ENCODE data around the gene ZNF485.

ZNF485 gene

GRCh38 chr10:43606323-43607198 lies at the start of gene ZNF485:
ZNF485 (plus strand) TSS chr10:43606438; CDS start chr10:43607051, 613 bp downstream.
- peaks cover 6% of the 10 kb centered on the region for H3K36me3 ChIP-seq (ENCODE audit: insufficient read depth, low read length)
- peaks cover 9% of the 10 kb centered on the region for H3K4me1 ChIP-seq (ENCODE audit: insufficient read depth, low read length)
- peak within 1 kb of the TSS; percentile 92 for H2AFZ ChIP-seq (ENCODE audit: low read depth, low read length)
- peaks cover 5% of the 10 kb centered on the region for H3K9me3 ChIP-seq (ENCODE audit: low read length)
- peak within 1 kb of the TSS; percentile 67 for H3K4me3 ChIP-seq (ENCODE audit: low read length)
- no peaks in the 10 kb centered on the region for H3K27me3 ChIP-seq (ENCODE audit: insufficient read depth, low read length)

DNA sequence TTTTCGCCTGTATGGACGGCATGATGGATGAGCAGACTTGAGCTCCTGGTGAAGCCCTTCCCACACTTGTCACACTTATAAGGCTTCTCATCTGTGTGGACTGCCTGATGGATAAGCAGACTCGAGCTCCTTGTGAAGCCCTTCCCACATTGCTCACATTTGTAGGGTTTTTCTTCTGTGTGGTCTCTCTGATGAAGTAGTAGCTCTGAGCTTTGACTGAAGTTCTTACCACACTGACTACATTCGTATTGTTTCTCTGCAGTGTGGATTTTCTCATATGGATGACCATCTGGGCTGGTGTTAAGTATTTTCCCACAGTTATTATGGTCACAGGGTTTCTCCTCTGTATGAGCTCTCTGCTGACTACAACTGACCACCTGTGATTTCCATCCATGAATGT lies 49.0 kb upstream of the ZNF485 start:
- Histone ChIP-seq H3K9me3 (ENCODE audit: low read length) (peaks cover 19% of the 10 kb centered on the region), H3K4me3 (ENCODE audit: low read length) (no peak overlapping the region), H3K36me3 (ENCODE audit: insufficient read depth, low read length) (peaks cover 21% of the 10 kb centered on the region)

GRCh38 chr10:43569681-43570080 lies 36.6 kb upstream of the ZNF485 start:
- Histone ChIP-seq H2AFZ (ENCODE audit: low read depth, low read length) (no peak overlapping the region), H3K36me3 (ENCODE audit: insufficient read depth, low read length) (peaks cover 24% of the 10 kb centered on the region), H3K9me3 (ENCODE audit: low read length) (peaks cover 8% of the 10 kb centered on the region), H3K27me3 (ENCODE audit: insufficient read depth, low read length) (no peaks in the 10 kb centered on the region), H3K4me3 (ENCODE audit: low read length) (no peak overlapping the region), H3K4me1 (ENCODE audit: insufficient read depth, low read length) (peaks cover 8% of the 10 kb centered on the region)

More for the DNA sequence above, 49.0 kb upstream of the ZNF485 start:
- no peaks in the 10 kb centered on the region for H3K4me1 ChIP-seq (ENCODE audit: insufficient read depth, low read length)
- H2AFZ ChIP-seq (ENCODE audit: low read depth, low read length) = no peak overlapping the region
- no peaks in the 10 kb centered on the region for H3K27me3 ChIP-seq (ENCODE audit: insufficient read depth, low read length)

DNA sequence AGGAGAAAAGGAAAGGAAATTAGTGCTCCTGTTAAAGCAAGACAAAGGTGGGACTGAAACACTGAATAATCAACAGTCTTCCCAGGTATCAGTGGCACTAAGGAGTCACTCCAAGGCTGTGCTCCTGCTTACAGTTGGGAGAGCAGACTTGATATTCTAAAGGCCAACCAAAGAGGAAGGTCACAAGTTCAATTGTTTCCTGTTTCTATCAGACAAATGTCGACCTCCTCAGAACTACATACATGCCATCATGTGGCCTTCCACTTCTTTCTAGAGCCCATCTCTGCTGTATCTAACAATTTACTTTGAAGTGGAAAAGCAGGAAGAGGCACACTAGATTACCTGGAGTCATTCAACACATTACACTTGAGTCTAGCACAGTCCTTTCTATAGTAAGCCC lies 35.3 kb upstream of the ZNF485 start:
- Histone ChIP-seq H3K27me3 (ENCODE audit: insufficient read depth, low read length) (no peaks in the 10 kb centered on the region), H3K9me3 (ENCODE audit: low read length) (peaks cover 8% of the 10 kb centered on the region), H3K4me1 (ENCODE audit: insufficient read depth, low read length) (peaks cover 8% of the 10 kb centered on the region), H2AFZ (ENCODE audit: low read depth, low read length) (no peak overlapping the region), H3K4me3 (ENCODE audit: low read length) (no peak overlapping the region), H3K36me3 (ENCODE audit: insufficient read depth, low read length) (peaks cover 22% of the 10 kb centered on the region)

GRCh38 chr10:43573250-43574000 lies 32.8 kb upstream of the ZNF485 start:
- H3K9me3 ChIP-seq (ENCODE audit: low read length) = peaks cover 2% of the 10 kb centered on the region
- peak overlapping the region; percentile 74 for H3K4me3 ChIP-seq (ENCODE audit: low read length)
- H3K36me3 ChIP-seq (ENCODE audit: insufficient read depth, low read length) = peaks cover 12% of the 10 kb centered on the region
- peak overlapping the region; percentile 99 for H2AFZ ChIP-seq (ENCODE audit: low read depth, low read length)
- peaks cover 8% of the 10 kb centered on the region for H3K4me1 ChIP-seq (ENCODE audit: insufficient read depth, low read length)
- H3K27me3 ChIP-seq (ENCODE audit: insufficient read depth, low read length) = no peaks in the 10 kb centered on the region

DNA sequence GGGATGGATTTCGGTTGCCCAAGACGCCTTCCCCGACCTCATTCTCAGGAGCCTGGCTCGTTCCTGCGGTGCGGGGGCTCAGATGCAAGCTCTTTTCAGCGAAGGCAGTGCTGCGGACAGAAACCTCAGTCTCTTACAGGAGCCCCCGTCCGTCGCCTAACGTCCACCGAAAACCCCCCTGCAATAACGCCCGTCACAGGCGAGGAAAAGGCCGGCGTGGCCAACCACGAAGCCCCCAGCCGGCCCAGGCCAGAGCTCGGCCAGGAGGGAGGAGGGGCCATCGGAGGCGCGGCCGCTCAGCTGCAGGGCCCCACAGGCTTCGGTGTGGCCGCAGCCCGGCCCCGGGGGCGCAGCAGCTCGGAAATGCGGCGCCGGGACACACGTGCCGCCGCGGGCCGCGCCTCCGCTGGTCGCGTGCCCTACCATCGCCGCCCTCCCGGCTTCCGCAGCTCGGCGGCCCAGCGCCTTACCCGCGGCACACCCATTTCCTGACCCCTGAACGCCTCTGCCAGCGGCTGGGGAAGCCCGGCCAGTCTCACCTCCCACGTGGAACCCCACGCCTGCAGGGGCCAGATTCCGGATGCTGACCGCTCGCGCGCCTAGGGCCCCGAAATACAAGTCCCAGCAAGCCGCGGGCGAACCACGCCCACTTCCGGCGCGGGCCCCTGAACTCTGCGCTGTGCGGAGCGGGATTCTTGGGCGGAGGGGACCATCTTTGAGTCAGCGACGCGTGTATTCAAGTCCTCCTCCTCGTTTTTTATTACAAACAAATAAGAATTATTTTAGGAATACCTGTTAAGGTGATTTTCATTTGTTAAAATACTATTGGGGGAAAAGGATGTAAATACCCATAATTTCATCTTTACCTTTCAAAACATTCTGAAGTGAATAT lies 32.0 kb upstream of the ZNF485 start, which contains the start of gene ZNF239:
ZNF239 (minus strand) TSS at position 616 of the 892 bp plus-strand sequence. CDS start 16,537 bp downstream, outside the sequence.
- Histone ChIP-seq H3K9me3 (ENCODE audit: low read length) (no peaks in the 10 kb centered on the region), H3K27me3 (ENCODE audit: insufficient read depth, low read length) (no peaks in the 10 kb centered on the region), H3K36me3 (ENCODE audit: insufficient read depth, low read length) (peaks cover 5% of the 10 kb centered on the region), H3K4me1 (ENCODE audit: insufficient read depth, low read length) (peaks cover 8% of the 10 kb centered on the region), H2AFZ (ENCODE audit: low read depth, low read length) (peak within 1 kb of the TSS; percentile 99), H3K4me3 (ENCODE audit: low read length) (peak within 1 kb of the TSS; percentile 74)

DNA sequence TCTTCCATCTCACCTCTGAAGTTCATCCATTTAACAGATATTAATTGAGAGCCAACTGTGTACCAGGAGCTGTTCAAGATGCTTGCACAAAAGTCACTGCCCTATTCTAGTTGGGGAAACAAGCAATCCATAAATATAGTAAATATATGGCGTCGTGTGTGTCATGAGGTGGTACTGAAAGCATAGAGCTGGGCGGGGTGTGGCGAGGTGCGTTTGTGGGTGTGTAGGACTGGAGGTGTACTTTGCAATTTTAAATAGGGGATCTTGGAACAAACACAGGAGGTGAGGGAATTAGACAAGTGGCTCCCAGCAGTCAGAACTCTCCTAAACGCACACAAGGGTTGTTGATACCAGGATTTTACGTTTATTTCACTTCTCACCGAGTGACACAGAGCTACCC lies 31.3 kb upstream of the ZNF485 start:
- peak overlapping the region; percentile 74 for H3K4me3 ChIP-seq (ENCODE audit: low read length)
- H3K4me1 ChIP-seq (ENCODE audit: insufficient read depth, low read length) = peaks cover 8% of the 10 kb centered on the region
- H2AFZ ChIP-seq (ENCODE audit: low read depth, low read length) = peak overlapping the region; percentile 99
- no peaks in the 10 kb centered on the region for H3K9me3 ChIP-seq (ENCODE audit: low read length)
- H3K27me3 ChIP-seq (ENCODE audit: insufficient read depth, low read length) = no peaks in the 10 kb centered on the region
- peaks cover 5% of the 10 kb centered on the region for H3K36me3 ChIP-seq (ENCODE audit: insufficient read depth, low read length)

- Histone ChIP-seq H3K4me3 (ENCODE audit: low read length) (no peak overlapping the region), H3K4me1 (ENCODE audit: insufficient read depth, low read length) (peaks cover 8% of the 10 kb centered on the region), H3K27me3 (ENCODE audit: insufficient read depth, low read length) (no peaks in the 10 kb centered on the region), H3K36me3 (ENCODE audit: insufficient read depth, low read length) (peaks cover 2% of the 10 kb centered on the region), H2AFZ (ENCODE audit: low read depth, low read length) (no peak overlapping the region), H3K9me3 (ENCODE audit: low read length) (no peaks in the 10 kb centered on the region)
Measured at GRCh38 chr10:43576062-43576461, 30.2 kb upstream of the ZNF485 start.

GRCh38 chr10:43576580-43576979 lies 29.7 kb upstream of the ZNF485 start:
- peaks cover 8% of the 10 kb centered on the region for H3K4me1 ChIP-seq (ENCODE audit: insufficient read depth, low read length)
- no peak overlapping the region for H3K4me3 ChIP-seq (ENCODE audit: low read length)
- no peaks in the 10 kb centered on the region for H3K9me3 ChIP-seq (ENCODE audit: low read length)
- H3K27me3 ChIP-seq (ENCODE audit: insufficient read depth, low read length) = no peaks in the 10 kb centered on the region
- no peaks in the 10 kb centered on the region for H3K36me3 ChIP-seq (ENCODE audit: insufficient read depth, low read length)
- no peak overlapping the region for H2AFZ ChIP-seq (ENCODE audit: low read depth, low read length)

- H3K9me3 ChIP-seq (ENCODE audit: low read length) = no peaks in the 10 kb centered on the region
- peaks cover 4% of the 10 kb centered on the region for H3K27me3 ChIP-seq (ENCODE audit: insufficient read depth, low read length)
- no peaks in the 10 kb centered on the region for H3K36me3 ChIP-seq (ENCODE audit: insufficient read depth, low read length)
- H3K4me3 ChIP-seq (ENCODE audit: low read length) = no peak overlapping the region
- no peak overlapping the region for H2AFZ ChIP-seq (ENCODE audit: low read depth, low read length)
- no peaks in the 10 kb centered on the region for H3K4me1 ChIP-seq (ENCODE audit: insufficient read depth, low read length)
Measured at GRCh38 chr10:43584051-43584450, 22.2 kb upstream of the ZNF485 start.

GRCh38 chr10:43585046-43585445 lies 21.2 kb upstream of the ZNF485 start:
- Histone ChIP-seq H3K9me3 (ENCODE audit: low read length) (no peaks in the 10 kb centered on the region), H3K4me3 (ENCODE audit: low read length) (no peak overlapping the region), H3K27me3 (ENCODE audit: insufficient read depth, low read length) (peaks cover 6% of the 10 kb centered on the region), H3K36me3 (ENCODE audit: insufficient read depth, low read length) (no peaks in the 10 kb centered on the region), H3K4me1 (ENCODE audit: insufficient read depth, low read length) (no peaks in the 10 kb centered on the region), H2AFZ (ENCODE audit: low read depth, low read length) (no peak overlapping the region)

GRCh38 chr10:43585981-43586729 lies 20.1 kb upstream of the ZNF485 start:
- H2AFZ ChIP-seq (ENCODE audit: low read depth, low read length) = no peak overlapping the region
- no peaks in the 10 kb centered on the region for H3K36me3 ChIP-seq (ENCODE audit: insufficient read depth, low read length)
- H3K27me3 ChIP-seq (ENCODE audit: insufficient read depth, low read length) = peaks cover 6% of the 10 kb centered on the region
- H3K4me3 ChIP-seq (ENCODE audit: low read length) = no peak overlapping the region
- H3K4me1 ChIP-seq (ENCODE audit: insufficient read depth, low read length) = no peaks in the 10 kb centered on the region
- H3K9me3 ChIP-seq (ENCODE audit: low read length) = no peaks in the 10 kb centered on the region

Data from neuron (in vitro differentiated cells).